ENCODE results near the gene LMX1B. TPM values are rescaled to one million over a fixed set of nuclear protein-coding genes. Genes with fewer than 3 reads are reported as not detected.

Gene LMX1B
- total and polyA plus RNA-seq, 2 of the 4 experiments (the other 2 are of a cell fraction) = not detected

- Histone ChIP-seq H2AK9ac (replicated peaks; ENCODE audit: low read depth, low read length, poor library complexity) (no peak overlapping the region), H3K4me3 (ENCODE audit: insufficient read depth, low read depth, low read length) (no peak overlapping the region), H4K5ac (ENCODE audit: low read depth, low read length) (no peak overlapping the region), H2AFZ (replicated peaks; ENCODE audit: low read length, poor library complexity) (no peak overlapping the region), H2BK20ac (ENCODE audit: low read depth, low read length) (no peak overlapping the region), H3K4me2 (ENCODE audit: low read depth, low read length) (no peak overlapping the region), H3K4ac (ENCODE audit: low read depth, low read length) (no peak overlapping the region), H3K9me1 (ENCODE audit: insufficient read depth, low read length) (peaks cover 3% of the 10 kb centered on the region; the same call in 1 of the 2 replicates), H3K27ac (ENCODE audit: insufficient read depth, low read length) (no peak overlapping the region), H4K91ac (ENCODE audit: insufficient read depth, low read depth, low read length) (no peak overlapping the region), H3K56ac (ENCODE audit: extremely low read depth, insufficient read depth, low read length) (no peak overlapping the region), H3K27me3 (ENCODE audit: control insufficient read depth, insufficient read depth, low read length) (peaks cover 82% of the 10 kb centered on the region), H3K4me1 (ENCODE audit: control insufficient read depth, insufficient read depth, low read length) (no peaks in the 10 kb centered on the region), H2BK120ac (ENCODE audit: low read depth, low read length) (no peak overlapping the region), H3K9me3 (ENCODE audit: control insufficient read depth, insufficient read depth, low read length) (0 out of 2 replicates have a peak, but pooled peaks cover 2% of the 10 kb centered on the region), H3K18ac (ENCODE audit: low read depth, low read length) (no peak overlapping the region), H3K9ac (ENCODE audit: low read depth, low read length) (no peak overlapping the region), H3K79me1 (ENCODE audit: low read depth in 1 of 2, low read length in 2 of 2) (no peaks in the 10 kb centered on the region), H4K20me1 (ENCODE audit: insufficient read depth, low read length) (no peaks in the 10 kb centered on the region), H3K14ac (replicated peaks; ENCODE audit: low read depth, low read length) (no peak overlapping the region), H3K36me3 (ENCODE audit: control insufficient read depth, insufficient read depth, low read length) (no peaks in the 10 kb centered on the region), H2AK5ac (ENCODE audit: low read depth, low read length) (no peak overlapping the region), H2BK15ac (ENCODE audit: low read depth, low read length) (no peak overlapping the region), H2BK5ac (ENCODE audit: low read depth, low read length, poor library complexity, severe bottlenecking) (no peak overlapping the region), H4K8ac (ENCODE audit: low read depth in 2 of 2, low read length in 2 of 2) (no peak overlapping the region), H3K23ac (ENCODE audit: low read depth, low read length) (no peak overlapping the region)
- no peak for TF ChIP-seq POLR2A (IDR thresholded peaks at IDR 0.05; ENCODE audit: low read depth, low read length)
- no peak for TF ChIP-seq BHLHE40 (IDR thresholded peaks at IDR 0.05; ENCODE audit: low read depth, low read length)
- TF ChIP-seq SMC3 (IDR thresholded peaks at IDR 0.05; ENCODE audit: low read depth, low read length) = no peak
- TF ChIP-seq FOS (IDR thresholded peaks at IDR 0.05; ENCODE audit: low read depth, low read length) = no peak
- no peak for TF ChIP-seq RCOR1 (IDR thresholded peaks at IDR 0.05; ENCODE audit: insufficient replicate concordance, low read length)
- TF ChIP-seq MXI1 (IDR thresholded peaks at IDR 0.05; ENCODE audit: borderline replicate concordance, low read depth, low read length) = no peak
- no peak for TF ChIP-seq USF2 (IDR thresholded peaks at IDR 0.05; ENCODE audit: low read depth, low read length)
- TF ChIP-seq, protein P1, sequence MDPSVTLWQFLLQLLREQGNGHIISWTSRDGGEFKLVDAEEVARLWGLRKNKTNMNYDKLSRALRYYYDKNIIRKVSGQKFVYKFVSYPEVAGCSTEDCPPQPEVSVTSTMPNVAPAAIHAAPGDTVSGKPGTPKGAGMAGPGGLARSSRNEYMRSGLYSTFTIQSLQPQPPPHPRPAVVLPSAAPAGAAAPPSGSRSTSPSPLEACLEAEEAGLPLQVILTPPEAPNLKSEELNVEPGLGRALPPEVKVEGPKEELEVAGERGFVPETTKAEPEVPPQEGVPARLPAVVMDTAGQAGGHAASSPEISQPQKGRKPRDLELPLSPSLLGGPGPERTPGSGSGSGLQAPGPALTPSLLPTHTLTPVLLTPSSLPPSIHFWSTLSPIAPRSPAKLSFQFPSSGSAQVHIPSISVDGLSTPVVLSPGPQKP (IDR thresholded peaks at IDR 0.05; ENCODE audit: borderline replicate concordance, low read depth, low read length) = no peak
- TF ChIP-seq CEBPB (IDR thresholded peaks at IDR 0.05; ENCODE audit: low read depth, low read length) = no peak
- no peak for TF ChIP-seq NFE2L2 (IDR thresholded peaks at IDR 0.05; ENCODE audit: low read depth, low read length)
- no peak for TF ChIP-seq CHD1 (IDR thresholded peaks at IDR 0.05; ENCODE audit: low read depth, low read length)
- DNase-seq (no peak), ATAC-seq (ENCODE audit: low read depth) (peak; percentile 37; the same call in 1 of the 2 replicates)
- WGBS, 2 experiments (ENCODE audit: extremely low coverage in 2 of 2, insufficient read length in 1 of 2) = no CpG with 5 or more reads among the region's 20 CpGs
- CTCF ChIA-PET = no interaction called here
- dilution Hi-C loops (cut with HindIII; ENCODE audit: low sequenced_read_pairs, unreplicated experiment) = no loop called here
- POLR2A ChIA-PET (ENCODE audit: unreplicated experiment) = no interaction called here
- intact Hi-C loops (cut with micrococcal nuclease) = no loop called here
- BruUV-seq (replicated peaks) = no TSS peak
- in situ Hi-C loops (cut with MboI; ENCODE audit: low sequenced_read_pairs) = no loop called here
These were observed 57.7 kb downstream of the LMX1B start for GRCh38 chr9:126671381-126671831.

All from IMR-90 (cell line).